ENCODE results near the gene CHI3L2.

DNA sequence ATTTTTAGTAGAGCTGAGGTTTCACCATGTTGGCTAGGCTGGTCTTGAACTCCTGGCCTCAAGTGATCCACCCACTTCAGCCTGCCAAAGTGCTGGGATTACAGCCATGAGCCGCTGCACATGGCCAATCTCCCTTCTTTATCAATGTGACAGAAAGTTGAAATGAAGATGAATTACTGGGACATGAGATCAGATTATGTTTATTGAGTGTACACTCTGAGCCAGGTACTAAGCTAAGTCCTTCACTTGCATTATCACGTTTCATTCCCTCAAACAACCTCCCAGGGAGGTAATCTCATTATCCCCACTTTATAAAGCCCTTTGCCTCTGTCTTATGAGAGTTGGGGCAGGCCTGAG lies 6.3 kb upstream of the CHI3L2 start:
- TF ChIP-seq, protein P1, sequence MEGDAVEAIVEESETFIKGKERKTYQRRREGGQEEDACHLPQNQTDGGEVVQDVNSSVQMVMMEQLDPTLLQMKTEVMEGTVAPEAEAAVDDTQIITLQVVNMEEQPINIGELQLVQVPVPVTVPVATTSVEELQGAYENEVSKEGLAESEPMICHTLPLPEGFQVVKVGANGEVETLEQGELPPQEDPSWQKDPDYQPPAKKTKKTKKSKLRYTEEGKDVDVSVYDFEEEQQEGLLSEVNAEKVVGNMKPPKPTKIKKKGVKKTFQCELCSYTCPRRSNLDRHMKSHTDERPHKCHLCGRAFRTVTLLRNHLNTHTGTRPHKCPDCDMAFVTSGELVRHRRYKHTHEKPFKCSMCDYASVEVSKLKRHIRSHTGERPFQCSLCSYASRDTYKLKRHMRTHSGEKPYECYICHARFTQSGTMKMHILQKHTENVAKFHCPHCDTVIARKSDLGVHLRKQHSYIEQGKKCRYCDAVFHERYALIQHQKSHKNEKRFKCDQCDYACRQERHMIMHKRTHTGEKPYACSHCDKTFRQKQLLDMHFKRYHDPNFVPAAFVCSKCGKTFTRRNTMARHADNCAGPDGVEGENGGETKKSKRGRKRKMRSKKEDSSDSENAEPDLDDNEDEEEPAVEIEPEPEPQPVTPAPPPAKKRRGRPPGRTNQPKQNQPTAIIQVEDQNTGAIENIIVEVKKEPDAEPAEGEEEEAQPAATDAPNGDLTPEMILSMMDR (IDR thresholded peaks at IDR 0.05): no peak
- TF ChIP-seq POLR2A (IDR thresholded peaks at IDR 0.05) (no peak), EP300 (IDR thresholded peaks at IDR 0.05) (no peak)
